ENCODE results near the gene ZNF154. TPM values are rescaled to one million over a fixed set of nuclear protein-coding genes. Genes with fewer than 3 reads are reported as not detected.

The ZNF154 gene
- total RNA-seq, 1 experiment from 2014 or later: not detected

DNA sequence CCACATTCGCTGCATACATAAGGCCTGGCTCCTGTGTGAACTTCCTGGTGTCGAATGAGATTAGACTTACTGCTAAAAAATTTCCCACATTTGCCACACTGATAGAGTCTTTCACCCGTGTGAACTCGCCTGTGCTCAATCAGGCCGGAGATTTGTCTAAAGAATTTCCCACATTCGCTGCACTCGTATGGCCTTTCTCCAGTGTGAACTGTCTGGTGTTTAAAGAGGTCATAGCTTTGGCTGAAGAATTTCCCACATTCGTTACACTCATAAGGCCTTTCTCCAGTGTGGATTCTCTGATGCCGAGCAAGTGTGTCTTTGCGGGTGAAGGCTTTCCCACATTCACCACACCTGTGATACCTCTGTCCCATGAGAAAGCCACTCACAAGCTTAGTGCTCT is 11.9 kb upstream of the ZNF154 start:
- no peak overlapping the region for H3K4me2 ChIP-seq (ENCODE audit: low read length)
- intact Hi-C loops (cut with micrococcal nuclease): no loop called here
- H3F3A ChIP-seq (ENCODE audit: low read length, unreplicated experiment): no peaks in the 10 kb centered on the region
- H3K4me3 ChIP-seq (ENCODE audit: low read length): no peak overlapping the region
- H3K9me2 ChIP-seq (replicated peaks; ENCODE audit: low read length): no peaks in the 10 kb centered on the region
- TSS peak; percentile 5 for BruUV-seq (replicated peaks)
- no peaks in the 10 kb centered on the region for H4K20me1 ChIP-seq (ENCODE audit: low read length)
- peaks cover 36% of the 10 kb centered on the region for H3K9me3 ChIP-seq (ENCODE audit: low read length)
- H3K27me3 ChIP-seq (ENCODE audit: low read length): no peaks in the 10 kb centered on the region
- DNase-seq (no peak), ATAC-seq (no peak)
- POLR2A ChIA-PET (ENCODE audit: unreplicated experiment): no interaction called here
- no peaks in the 10 kb centered on the region for H3K4me1 ChIP-seq (ENCODE audit: insufficient read depth, low read length)
- H3K27ac ChIP-seq (ENCODE audit: low read length): no peak overlapping the region
- peaks cover 51% of the 10 kb centered on the region for H3K36me3 ChIP-seq (ENCODE audit: low read depth, low read length)
- CTCF ChIA-PET: no interaction called here
- TF ChIP-seq EZH2phosphoT487 (IDR thresholded peaks at IDR 0.05; ENCODE audit: borderline replicate concordance, low read length) (no peak), EZH2 (IDR thresholded peaks at IDR 0.05; ENCODE audit: low read length, unreplicated experiment) (no peak)
- TF ChIP-seq, protein P1, sequence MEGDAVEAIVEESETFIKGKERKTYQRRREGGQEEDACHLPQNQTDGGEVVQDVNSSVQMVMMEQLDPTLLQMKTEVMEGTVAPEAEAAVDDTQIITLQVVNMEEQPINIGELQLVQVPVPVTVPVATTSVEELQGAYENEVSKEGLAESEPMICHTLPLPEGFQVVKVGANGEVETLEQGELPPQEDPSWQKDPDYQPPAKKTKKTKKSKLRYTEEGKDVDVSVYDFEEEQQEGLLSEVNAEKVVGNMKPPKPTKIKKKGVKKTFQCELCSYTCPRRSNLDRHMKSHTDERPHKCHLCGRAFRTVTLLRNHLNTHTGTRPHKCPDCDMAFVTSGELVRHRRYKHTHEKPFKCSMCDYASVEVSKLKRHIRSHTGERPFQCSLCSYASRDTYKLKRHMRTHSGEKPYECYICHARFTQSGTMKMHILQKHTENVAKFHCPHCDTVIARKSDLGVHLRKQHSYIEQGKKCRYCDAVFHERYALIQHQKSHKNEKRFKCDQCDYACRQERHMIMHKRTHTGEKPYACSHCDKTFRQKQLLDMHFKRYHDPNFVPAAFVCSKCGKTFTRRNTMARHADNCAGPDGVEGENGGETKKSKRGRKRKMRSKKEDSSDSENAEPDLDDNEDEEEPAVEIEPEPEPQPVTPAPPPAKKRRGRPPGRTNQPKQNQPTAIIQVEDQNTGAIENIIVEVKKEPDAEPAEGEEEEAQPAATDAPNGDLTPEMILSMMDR (conservative IDR thresholded peaks at IDR 0.05; ENCODE audit: low read depth, low read length): no peak
- H2AFZ ChIP-seq (ENCODE audit: low read length): no peak overlapping the region
- no peak overlapping the region for H3K9ac ChIP-seq (ENCODE audit: low read length)
- no peaks in the 10 kb centered on the region for H3K79me2 ChIP-seq (ENCODE audit: low read length)

DNA sequence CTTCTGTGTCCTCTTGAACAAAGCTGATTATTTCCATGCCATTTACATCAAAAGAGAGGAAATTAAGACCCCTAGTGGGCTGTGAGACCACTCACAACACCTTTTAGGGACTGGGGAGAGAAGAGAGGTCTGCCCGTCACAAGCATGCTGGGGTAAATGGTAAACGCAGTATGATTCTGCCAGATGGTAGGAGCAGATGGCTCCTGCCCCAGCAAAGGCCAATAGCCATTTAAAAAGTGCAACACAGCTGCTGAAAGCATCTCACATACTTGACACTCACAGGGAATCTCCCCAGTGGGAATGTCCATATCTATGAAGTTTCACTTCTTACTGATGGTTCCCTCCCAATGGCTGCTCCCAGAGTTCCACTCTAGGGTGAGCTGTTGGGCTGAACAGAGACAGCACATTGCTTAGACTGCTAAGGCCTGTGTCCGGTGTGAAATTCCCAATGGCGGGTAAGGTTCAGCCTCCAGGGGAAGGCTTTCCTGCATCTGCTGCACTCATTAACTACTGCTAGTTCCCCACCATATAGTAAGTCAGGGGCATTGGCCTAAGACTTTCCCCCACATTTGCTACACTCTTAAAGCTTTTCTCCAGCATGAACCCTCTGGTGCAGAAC is 11.0 kb upstream of the ZNF154 start:
- DNase-seq (no peak), ATAC-seq (no peak)
- intact Hi-C loops (cut with micrococcal nuclease): no loop called here
- CTCF ChIA-PET: no interaction called here
- Histone ChIP-seq H3K4me2 (ENCODE audit: low read length) (no peak overlapping the region), H2AFZ (ENCODE audit: low read length) (no peak overlapping the region), H3F3A (ENCODE audit: low read length, unreplicated experiment) (no peaks in the 10 kb centered on the region), H3K36me3 (ENCODE audit: low read depth, low read length) (peaks cover 55% of the 10 kb centered on the region), H3K79me2 (ENCODE audit: low read length) (no peaks in the 10 kb centered on the region), H3K27ac (ENCODE audit: low read length) (no peak overlapping the region), H3K27me3 (ENCODE audit: low read length) (no peaks in the 10 kb centered on the region), H3K4me3 (ENCODE audit: low read length) (no peak overlapping the region), H3K4me1 (ENCODE audit: insufficient read depth, low read length) (no peaks in the 10 kb centered on the region), H3K9ac (ENCODE audit: low read length) (no peak overlapping the region), H4K20me1 (ENCODE audit: low read length) (no peaks in the 10 kb centered on the region), H3K9me3 (ENCODE audit: low read length) (peaks cover 36% of the 10 kb centered on the region), H3K9me2 (replicated peaks; ENCODE audit: low read length) (no peaks in the 10 kb centered on the region)
- TF ChIP-seq EZH2 (IDR thresholded peaks at IDR 0.05; ENCODE audit: low read length, unreplicated experiment): no peak
- TF ChIP-seq, protein P1 (conservative IDR thresholded peaks at IDR 0.05; ENCODE audit: low read depth, low read length): no peak
- no peak for TF ChIP-seq EZH2phosphoT487 (IDR thresholded peaks at IDR 0.05; ENCODE audit: borderline replicate concordance, low read length)
- BruUV-seq (replicated peaks): no TSS peak
- POLR2A ChIA-PET (ENCODE audit: unreplicated experiment): no interaction called here

DNA sequence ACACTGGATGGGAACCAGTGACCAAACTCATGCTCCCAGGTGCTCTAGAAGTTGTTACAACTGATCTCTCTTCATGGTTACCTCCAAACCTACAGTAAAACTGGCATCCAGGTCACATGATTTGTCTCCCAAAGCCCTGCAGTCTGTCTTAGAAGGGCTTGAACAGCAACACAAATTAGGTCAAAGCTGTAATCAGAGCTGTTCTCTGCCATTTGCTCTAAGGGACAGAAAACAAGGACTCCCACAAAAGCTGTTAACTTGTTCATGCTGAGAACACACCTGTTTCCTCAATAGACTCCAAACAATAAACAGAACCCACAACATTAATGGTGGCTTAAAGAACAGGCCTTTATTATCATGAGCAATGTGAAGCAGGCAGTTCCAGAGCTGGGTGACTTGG is 10.4 kb upstream of the ZNF154 start:
- Histone ChIP-seq H3K4me3 (ENCODE audit: low read length) (no peak overlapping the region), H3K4me2 (ENCODE audit: low read length) (no peak overlapping the region), H4K20me1 (ENCODE audit: low read length) (no peaks in the 10 kb centered on the region), H3K9me2 (replicated peaks; ENCODE audit: low read length) (no peaks in the 10 kb centered on the region), H3K4me1 (ENCODE audit: insufficient read depth, low read length) (no peaks in the 10 kb centered on the region), H3K27ac (ENCODE audit: low read length) (no peak overlapping the region), H3K27me3 (ENCODE audit: low read length) (no peaks in the 10 kb centered on the region), H3K9ac (ENCODE audit: low read length) (no peak overlapping the region), H3K9me3 (ENCODE audit: low read length) (peaks cover 36% of the 10 kb centered on the region), H3F3A (ENCODE audit: low read length, unreplicated experiment) (no peaks in the 10 kb centered on the region), H2AFZ (ENCODE audit: low read length) (no peak overlapping the region), H3K36me3 (ENCODE audit: low read depth, low read length) (peaks cover 60% of the 10 kb centered on the region), H3K79me2 (ENCODE audit: low read length) (no peaks in the 10 kb centered on the region)
- DNase-seq (no peak), ATAC-seq (no peak)
- BruUV-seq (replicated peaks): no TSS peak
- ChIA-PET POLR2A (ENCODE audit: unreplicated experiment) (no interaction called here), CTCF (no interaction called here)
- no peak for TF ChIP-seq EZH2phosphoT487 (IDR thresholded peaks at IDR 0.05; ENCODE audit: borderline replicate concordance, low read length)
- no peak for TF ChIP-seq EZH2 (IDR thresholded peaks at IDR 0.05; ENCODE audit: low read length, unreplicated experiment)
- intact Hi-C loops (cut with micrococcal nuclease): no loop called here

Data from PC-3 (cell line).